Pancreas (tissue), 10 donors: Measurements from ENCODE around the gene MTCL1. TPM values are rescaled to one million over a fixed set of nuclear protein-coding genes. Genes with fewer than 3 reads are reported as not detected.

Experiments used
- ATAC-seq, 4 donors: fragments of 200-7000 bp; cut with Tn5 transposase; one replicate each; pipeline versions ENCODE4 v1.8.0 to v1.9.1; 2020; ENCODE audit warnings: mild to moderate bottlenecking in 4 of 4, moderate library complexity in 4 of 4
- DNase-seq, 6 donors: peaks; one replicate each; pipeline ENCODE4 v3.0.0-alpha.2; 2020
- FAIRE-seq: peaks from 2 replicates; lab custom pipeline; 2012; peaks lifted over from hg19 to GRCh38; lab: Jason Lieb, UNC
- H3K27ac ChIP-seq, 4 donors: fragments of 200-600 bp; sonication (generic); 1 replicate in 3 of 4; 2 replicates in 1 of 4; pipeline versions ENCODE4 v1.5.0 to v1.8.0; 2020
- H3K27me3 ChIP-seq, 4 donors: fragments of 200-600 bp; one replicate each; pipeline ENCODE4 v1.8.0; 2021
- H3K36me3 ChIP-seq, 3 donors: fragments of 200-600 bp; sonication (generic) in 1 of 3; one replicate each; pipeline versions ENCODE4 v1.5.0 to v1.8.0; 2020 to 2021
- H3K4me1 ChIP-seq, 3 donors: fragments of 200-600 bp; one replicate each; pipeline ENCODE4 v1.8.0; 2021
- H3K4me3 ChIP-seq, 4 donors: fragments of 200-600 bp; sonication (generic) in 2 of 4; one replicate each; pipeline versions ENCODE4 v1.5.0 to v1.8.0; 2020 to 2021
- H3K9me3 ChIP-seq, 4 donors: fragments of 200-600 bp; one replicate each; pipeline ENCODE4 v1.8.0; 2021
- WGBS, 2 donors: extraction: QIAGEN DNeasy Blood & Tissue Kit; methylation state at CpG; one replicate each; pipeline ENCODE4 v1.1.7; 2013; 5-methylcytosine and 5-hydroxymethylcytosine counted together
- intact Hi-C, 3 donors: fragments of 100-400 bp; cut with DNase I; formaldehyde crosslinking; loops; one replicate each; pipeline versions ENCODE4 v1.11.1 to v1.14.2; 2022
- polyA plus RNA-seq, 2 donors: library from polyadenylated mRNA; stranded (reverse); fragments of 200-250 nt; gene quantifications; one replicate each; pipeline ENCODE4 v1.2.3, GENCODE V29; 2013
- total RNA-seq, 6 donors: library from RNA; stranded (reverse); fragmentation: NEBNext Ultra II Directional in 4 of 6; extraction: Animal tissue kit (Norgen Biotek cat#: 25700) in 4 of 6; gene quantifications; one replicate each; pipeline versions ENCODE4 v1.2.1 to v1.2.4, GENCODE V29; 2021 to 2023
- TF ChIP-seq, protein P1 (sequence below), 4 donors: fragments of 200-600 bp; sonication (generic) in 3 of 4; IDR thresholded peaks; one replicate each; pipeline versions ENCODE4 v1.5.0 to v1.8.0; 2021; ENCODE audit warnings: antibody characterized with exemption in 4 of 4
- donor health status: healthy with polysubstance abuse.
- donor health status: DM: no; HTN: no; CAD: no; lungs with moderate emphysema.
- donor health status: DM: no; HTN: no; CAD: no.
- donor health status: control.
- donor health status: control.
- donor health status: Bipolar disorder and iron deficiency.
- donor health status: DM: yes; HTN: yes; CAD: no.
- donor health status: DM: no; HTN: no; CAD: no.
- donor health status: DM: no; HTN: no; CAD: no.
- donor health status: DM: yes; HTN: yes; CAD: no.

MTCL1 gene
- total and polyA plus RNA-seq, 8 donors, result 9.2 to 18.4 (median 12.9) TPM

GRCh38 chr18:8868779-8869415, 163.5 kb downstream of the MTCL1 start:
- no peak overlapping the region for H3K4me3 ChIP-seq
- no peak for DNase-seq
- H3K4me1 ChIP-seq, result no peaks in the 10 kb centered on the region
- no peaks in the 10 kb centered on the region for H3K9me3 ChIP-seq
- TF ChIP-seq, protein P1, sequence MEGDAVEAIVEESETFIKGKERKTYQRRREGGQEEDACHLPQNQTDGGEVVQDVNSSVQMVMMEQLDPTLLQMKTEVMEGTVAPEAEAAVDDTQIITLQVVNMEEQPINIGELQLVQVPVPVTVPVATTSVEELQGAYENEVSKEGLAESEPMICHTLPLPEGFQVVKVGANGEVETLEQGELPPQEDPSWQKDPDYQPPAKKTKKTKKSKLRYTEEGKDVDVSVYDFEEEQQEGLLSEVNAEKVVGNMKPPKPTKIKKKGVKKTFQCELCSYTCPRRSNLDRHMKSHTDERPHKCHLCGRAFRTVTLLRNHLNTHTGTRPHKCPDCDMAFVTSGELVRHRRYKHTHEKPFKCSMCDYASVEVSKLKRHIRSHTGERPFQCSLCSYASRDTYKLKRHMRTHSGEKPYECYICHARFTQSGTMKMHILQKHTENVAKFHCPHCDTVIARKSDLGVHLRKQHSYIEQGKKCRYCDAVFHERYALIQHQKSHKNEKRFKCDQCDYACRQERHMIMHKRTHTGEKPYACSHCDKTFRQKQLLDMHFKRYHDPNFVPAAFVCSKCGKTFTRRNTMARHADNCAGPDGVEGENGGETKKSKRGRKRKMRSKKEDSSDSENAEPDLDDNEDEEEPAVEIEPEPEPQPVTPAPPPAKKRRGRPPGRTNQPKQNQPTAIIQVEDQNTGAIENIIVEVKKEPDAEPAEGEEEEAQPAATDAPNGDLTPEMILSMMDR (IDR thresholded peaks at IDR 0.05), result no peak
- no peak overlapping the region for H3K27ac ChIP-seq
- WGBS, 2 donors, result 88 to 96% methylated on average over 2 of the region's 2 CpGs
- no peaks in the 10 kb centered on the region for H3K36me3 ChIP-seq
- H3K27me3 ChIP-seq, result no peaks in the 10 kb centered on the region
- intact Hi-C loops, result no loop called here
- no peak for FAIRE-seq
- no peak for ATAC-seq

GRCh38 chr18:8869696-8870095, 164.3 kb downstream of the MTCL1 start:
- WGBS, 2 donors, result 83 to 93% methylated on average over 5 of the region's 5 CpGs
- no peak for ATAC-seq

GRCh38 chr18:8870528-8870927, 165.2 kb downstream of the MTCL1 start:
- Histone ChIP-seq H3K4me1 (no peaks in the 10 kb centered on the region), H3K4me3 (no peak overlapping the region), H3K27me3 (no peaks in the 10 kb centered on the region), H3K36me3 (no peaks in the 10 kb centered on the region), H3K9me3 (no peaks in the 10 kb centered on the region), H3K27ac (no peak overlapping the region)
- ATAC-seq, result no peak
- FAIRE-seq, result no peak
- intact Hi-C loops, result no loop called here
- 79 to 80% methylated on average over 5 of the region's 5 CpGs for WGBS, 2 donors
- DNase-seq, result no peak
- TF ChIP-seq, protein P1 (IDR thresholded peaks at IDR 0.05), result no peak

More at GRCh38 chr18:8869696-8870095, 164.3 kb downstream of the MTCL1 start:
- Histone ChIP-seq H3K4me1 (no peaks in the 10 kb centered on the region), H3K9me3 (no peaks in the 10 kb centered on the region), H3K27ac (no peak overlapping the region), H3K27me3 (no peaks in the 10 kb centered on the region), H3K4me3 (no peak overlapping the region), H3K36me3 (no peaks in the 10 kb centered on the region)
- FAIRE-seq (no peak), DNase-seq (no peak)
- TF ChIP-seq, protein P1 (IDR thresholded peaks at IDR 0.05), result no peak
- intact Hi-C loops, result no loop called here

- H3K4me3 ChIP-seq, result no peak overlapping the region
- H3K36me3 ChIP-seq, result no peaks in the 10 kb centered on the region
- no peak overlapping the region for H3K27ac ChIP-seq
- intact Hi-C loops, result no loop called here
- no peak for FAIRE-seq
- TF ChIP-seq, protein P1 (IDR thresholded peaks at IDR 0.05), result no peak
- H3K4me1 ChIP-seq, result no peaks in the 10 kb centered on the region
- no peaks in the 10 kb centered on the region for H3K27me3 ChIP-seq
- DNase-seq, result no peak
- 75 to 83% methylated on average over 1 of the region's 1 CpG for WGBS, 2 donors
- H3K9me3 ChIP-seq, result no peaks in the 10 kb centered on the region
- ATAC-seq, result no peak
Measured at GRCh38 chr18:8871489-8871888, 166.1 kb downstream of the MTCL1 start.

DNA sequence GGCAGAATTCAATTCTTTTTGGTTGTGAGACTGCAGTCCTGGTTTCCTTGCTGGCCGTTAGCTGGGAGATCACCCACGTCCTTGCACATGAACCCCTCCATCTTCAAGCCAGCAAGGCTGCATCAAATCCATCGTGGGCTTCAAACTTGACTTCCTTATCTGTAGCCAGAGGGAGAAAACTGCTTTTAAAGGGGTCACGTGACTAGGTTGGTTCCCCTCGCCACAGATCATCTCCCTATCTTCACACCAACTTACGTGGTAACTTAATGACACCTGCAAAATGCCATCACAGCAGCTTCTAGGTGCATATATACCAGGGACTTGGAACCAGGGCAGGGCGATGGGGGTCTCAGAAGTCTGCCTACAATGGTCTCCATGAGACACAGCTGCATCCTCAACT, 169.5 kb downstream of the MTCL1 start:
- Histone ChIP-seq H3K27ac (no peak overlapping the region), H3K4me1 (no peaks in the 10 kb centered on the region), H3K9me3 (no peaks in the 10 kb centered on the region), H3K27me3 (no peaks in the 10 kb centered on the region), H3K4me3 (no peak overlapping the region), H3K36me3 (no peaks in the 10 kb centered on the region)
- FAIRE-seq, result no peak
- intact Hi-C loops, result no loop called here
- ATAC-seq, result no peak
- DNase-seq, result no peak
- 64 to 75% methylated on average over 7 of the region's 7 CpGs for WGBS, 2 donors
- TF ChIP-seq, protein P1 (IDR thresholded peaks at IDR 0.05), result no peak
